Dendritic cell treated with granulocyte-macrophage colony-stimulating factor and Interleukin-4, amounts not matched to agents 40 ng/mL and 50 ng/mL, for 4 days (primary cell): ENCODE data around the gene MTHFR.

Experiments used
- H3K27ac Mint-ChIP-seq: one replicate; pipeline ENCODE4 v1.8.0; 2022; ENCODE audit warnings: mild to moderate bottlenecking, mixed read lengths
- H3K27me3 Mint-ChIP-seq: one replicate; pipeline ENCODE4 v1.8.0; 2022; ENCODE audit warnings: mild to moderate bottlenecking, mixed read lengths
- H3K36me3 Mint-ChIP-seq: one replicate; pipeline ENCODE4 v1.8.0; 2022; ENCODE audit warnings: low read depth, mixed read lengths
- H3K4me1 Mint-ChIP-seq: one replicate; pipeline ENCODE4 v1.8.0; 2022; ENCODE audit warnings: low read depth, mixed read lengths
- H3K4me3 Mint-ChIP-seq: one replicate; pipeline ENCODE4 v1.8.0; 2022; ENCODE audit warnings: mild to moderate bottlenecking, moderate library complexity, mixed read lengths
- H3K9me3 Mint-ChIP-seq: one replicate; pipeline ENCODE4 v1.8.0; 2022; ENCODE audit warnings: mixed read lengths
- intact Hi-C: fragments of 100-400 bp; cut with micrococcal nuclease; formaldehyde crosslinking; loops from one replicate; pipeline ENCODE4 v1.15.0; 2022

Gene MTHFR

DNA sequence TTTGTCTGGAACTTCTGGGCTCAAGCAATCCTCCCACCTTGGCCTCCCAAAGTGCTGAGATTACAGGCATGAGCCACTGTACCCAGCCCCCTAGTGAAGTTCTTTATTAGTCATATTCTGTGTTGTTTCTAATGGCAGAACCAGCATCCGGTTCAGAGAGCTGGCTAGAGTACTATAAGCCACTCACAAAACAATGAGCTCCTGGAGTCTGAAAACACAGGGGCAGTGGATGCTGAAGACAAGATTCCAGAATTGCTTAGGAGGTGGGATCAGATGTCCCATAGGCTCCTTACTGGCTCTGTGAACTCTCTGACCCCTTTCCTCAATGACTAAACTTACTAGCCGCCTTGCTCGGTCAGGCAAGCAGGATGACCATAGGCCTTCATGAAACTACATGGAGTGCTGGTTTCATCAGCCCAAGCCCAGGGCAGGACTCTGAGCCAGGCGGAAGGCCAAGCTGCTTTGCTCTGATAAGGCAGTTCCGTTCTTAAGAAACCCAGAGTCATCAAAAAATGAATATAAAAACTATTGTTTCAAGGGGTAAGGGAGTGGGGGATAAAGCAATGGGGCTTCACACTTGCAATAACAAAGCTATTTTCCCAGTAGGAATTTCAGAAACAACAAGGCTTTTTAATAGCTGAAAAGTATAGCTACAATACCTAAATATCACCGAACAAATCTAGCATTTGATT, 8.1 kb downstream of the MTHFR start:
- no peak overlapping the region for H3K4me3 Mint-ChIP-seq
- no peaks in the 10 kb centered on the region for H3K9me3 Mint-ChIP-seq
- intact Hi-C loops: no loop called here
- H3K36me3 Mint-ChIP-seq: peaks cover 97% of the 10 kb centered on the region
- H3K27me3 Mint-ChIP-seq: no peaks in the 10 kb centered on the region
- no peak overlapping the region for H3K27ac Mint-ChIP-seq
- peaks cover 41% of the 10 kb centered on the region for H3K4me1 Mint-ChIP-seq

DNA sequence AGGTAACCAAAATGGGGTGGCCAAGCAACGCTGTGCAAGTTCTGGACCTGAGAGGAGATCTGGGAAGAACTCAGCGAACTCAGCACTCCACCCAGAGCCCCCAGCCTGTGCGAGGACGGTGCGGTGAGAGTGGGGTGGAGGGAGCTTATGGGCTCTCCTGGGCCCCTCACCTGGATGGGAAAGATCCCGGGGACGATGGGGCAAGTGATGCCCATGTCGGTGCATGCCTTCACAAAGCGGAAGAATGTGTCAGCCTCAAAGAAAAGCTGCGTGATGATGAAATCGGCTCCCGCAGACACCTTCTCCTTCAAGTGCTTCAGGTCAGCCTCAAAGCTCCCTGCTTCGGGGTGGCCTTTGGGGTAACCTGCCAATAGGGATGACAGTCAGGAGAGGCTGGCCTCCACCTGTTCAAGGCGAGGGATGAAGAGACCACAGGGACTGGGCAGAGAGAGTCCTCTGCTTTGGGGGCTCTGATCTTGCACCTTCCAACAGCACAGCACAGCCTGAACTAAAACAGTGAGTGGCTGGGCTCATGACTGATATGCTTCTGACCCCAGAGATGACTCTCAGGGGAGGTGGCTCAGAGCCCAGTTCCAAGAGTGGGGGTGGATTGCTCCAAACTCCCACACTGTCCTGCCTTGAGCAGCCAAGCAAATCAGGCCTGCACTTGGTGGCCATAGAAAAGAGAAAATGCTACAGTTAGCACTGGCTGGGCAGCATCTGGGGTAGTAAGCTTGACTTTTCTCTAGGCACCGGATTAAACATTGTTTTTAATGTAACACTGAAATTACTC, 9.5 kb downstream of the MTHFR start:
- Mint-ChIP-seq H3K27me3 (no peaks in the 10 kb centered on the region), H3K27ac (no peak overlapping the region), H3K9me3 (no peaks in the 10 kb centered on the region), H3K4me3 (no peak overlapping the region), H3K4me1 (peaks cover 45% of the 10 kb centered on the region), H3K36me3 (peaks cover 97% of the 10 kb centered on the region)
- intact Hi-C loops: no loop called here

DNA sequence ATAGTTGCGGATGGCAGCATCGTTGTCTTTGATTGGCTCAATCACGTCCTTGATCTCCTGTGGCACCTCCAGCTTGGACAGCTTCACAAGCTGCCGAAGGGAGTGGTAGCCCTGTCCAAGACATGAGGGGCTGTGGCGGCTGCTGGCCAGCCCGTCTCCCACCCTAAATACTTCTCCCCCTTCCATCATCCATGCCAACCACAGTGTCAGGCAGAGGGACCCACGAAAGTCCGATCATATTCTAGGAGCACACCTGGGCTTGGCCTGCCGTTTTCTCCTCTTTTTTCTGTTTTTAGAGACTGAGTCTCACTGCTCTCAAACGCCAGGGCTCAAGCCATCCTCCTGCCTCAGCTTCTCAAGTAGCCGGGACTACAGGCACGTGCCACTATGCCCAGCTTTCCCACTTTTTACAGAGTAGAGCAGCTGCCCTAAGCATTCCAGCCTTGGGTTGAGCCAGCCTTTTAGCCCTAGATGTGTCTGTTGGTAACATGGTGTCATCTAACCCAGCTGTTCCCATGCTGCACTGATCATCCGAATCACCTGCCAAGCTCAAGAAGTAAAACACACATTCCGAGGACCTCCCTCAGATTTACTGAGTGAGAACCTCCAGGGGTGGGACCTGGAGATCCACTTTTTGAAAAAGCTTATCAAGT, 10.4 kb downstream of the MTHFR start:
- H3K27ac Mint-ChIP-seq: no peak overlapping the region

DNA sequence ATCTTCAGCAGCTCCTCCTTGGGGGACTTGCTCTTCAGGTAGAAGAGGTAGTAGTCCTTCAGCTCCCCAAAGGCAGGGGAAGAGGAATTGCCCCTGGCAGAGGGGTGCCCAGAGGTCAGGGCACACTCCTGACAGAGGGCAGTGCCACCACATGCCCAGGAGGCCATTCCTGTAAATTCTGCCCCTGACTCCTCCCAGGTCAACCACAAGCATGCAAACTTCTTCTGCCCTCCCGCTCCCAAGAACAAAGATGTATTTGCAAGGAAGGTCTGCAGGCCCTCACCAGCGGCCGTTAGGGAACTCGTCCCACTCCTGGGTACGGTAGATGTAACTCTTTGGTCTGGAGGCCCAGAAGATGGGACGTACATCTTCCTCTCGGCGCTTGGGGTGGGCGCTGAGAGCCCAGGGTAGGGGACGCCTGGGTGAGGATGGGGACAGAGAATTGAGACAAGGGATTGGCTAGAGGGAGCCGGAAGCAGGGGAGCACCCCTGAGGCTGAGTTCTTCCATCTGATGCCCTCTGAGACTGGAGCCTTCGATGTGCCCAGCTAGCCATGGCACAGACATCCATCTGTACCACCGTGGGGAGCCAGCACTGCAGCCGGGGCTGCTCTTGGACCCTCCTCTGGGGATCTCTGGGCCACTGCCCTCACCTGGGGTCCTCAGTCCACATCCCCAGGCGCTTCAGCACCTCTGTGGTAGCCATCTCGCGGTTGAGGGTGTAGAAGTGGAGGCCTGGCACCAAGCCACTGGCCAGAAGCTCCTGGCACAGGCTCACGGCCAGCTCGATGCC, 11.1 kb downstream of the MTHFR start:
- Mint-ChIP-seq H3K27ac (peak overlapping the region; percentile 90), H3K36me3 (peaks cover 96% of the 10 kb centered on the region), H3K27me3 (no peaks in the 10 kb centered on the region), H3K4me3 (no peak overlapping the region), H3K9me3 (no peaks in the 10 kb centered on the region), H3K4me1 (peaks cover 46% of the 10 kb centered on the region)
- intact Hi-C loops: loop anchor here (5.0 kb wide), 1 partner anchor 113 kb away; no protein-coding TSS in a partner anchor

More for the DNA sequence above, 10.4 kb downstream of the MTHFR start:
- H3K4me3 Mint-ChIP-seq: no peak overlapping the region
- no peaks in the 10 kb centered on the region for H3K9me3 Mint-ChIP-seq
- peaks cover 45% of the 10 kb centered on the region for H3K4me1 Mint-ChIP-seq
- H3K27me3 Mint-ChIP-seq: no peaks in the 10 kb centered on the region
- H3K36me3 Mint-ChIP-seq: peaks cover 96% of the 10 kb centered on the region
- intact Hi-C loops: no loop called here

DNA sequence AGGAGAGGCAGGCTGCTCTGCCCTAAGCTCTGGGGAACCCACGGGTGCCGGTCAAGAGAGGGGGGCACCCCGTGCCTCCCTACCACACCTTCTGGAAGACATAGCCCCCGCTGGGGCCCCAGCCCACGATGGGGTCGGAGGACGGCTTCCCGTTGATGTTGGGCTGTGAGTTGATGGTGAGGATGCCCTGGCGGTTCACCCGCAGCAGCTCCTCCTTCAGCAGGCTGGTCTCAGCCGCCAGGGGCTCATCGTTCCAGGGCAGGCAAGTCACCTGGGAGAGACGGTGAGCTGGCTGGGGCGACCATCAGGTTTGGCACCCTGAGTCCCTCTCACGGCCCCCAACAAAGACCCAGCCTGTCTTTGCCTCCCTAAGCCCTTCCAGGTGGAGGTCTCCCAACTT, 11.9 kb downstream of the MTHFR start:
- intact Hi-C loops: loop anchor here (5.0 kb wide), 1 partner anchor 113 kb away; no protein-coding TSS in a partner anchor

DNA sequence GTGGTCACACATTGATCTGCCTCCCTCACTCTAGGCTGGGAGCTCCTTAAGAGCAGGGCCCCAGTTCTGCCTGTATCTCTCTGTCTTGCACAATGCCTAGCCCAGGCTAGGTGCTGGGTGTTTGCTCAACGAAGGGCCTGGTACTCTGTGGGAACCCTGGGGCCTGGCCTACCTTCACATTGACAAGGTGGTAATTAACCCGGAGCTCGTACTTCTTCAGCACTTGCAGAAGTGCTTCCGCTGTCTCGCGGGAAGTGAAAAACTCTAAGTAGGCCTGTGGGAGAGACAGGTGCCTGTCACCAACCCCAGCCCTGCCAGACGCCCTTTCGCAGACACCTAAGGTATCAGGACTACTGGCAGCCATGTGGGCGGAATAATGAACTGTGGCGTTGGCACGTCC, 13.7 kb downstream of the MTHFR start:
- no peak overlapping the region for H3K4me3 Mint-ChIP-seq
- H3K27me3 Mint-ChIP-seq: peaks cover 1% of the 10 kb centered on the region
- H3K36me3 Mint-ChIP-seq: peaks cover 92% of the 10 kb centered on the region
- H3K4me1 Mint-ChIP-seq: peaks cover 62% of the 10 kb centered on the region
- H3K9me3 Mint-ChIP-seq: no peaks in the 10 kb centered on the region
- H3K27ac Mint-ChIP-seq: peak overlapping the region; percentile 90
- intact Hi-C loops: loop anchor here (5.0 kb wide), 1 partner anchor 115 kb away; no protein-coding TSS in a partner anchor

More for the DNA sequence above, 11.9 kb downstream of the MTHFR start:
- Mint-ChIP-seq H3K4me1 (peaks cover 48% of the 10 kb centered on the region), H3K9me3 (no peaks in the 10 kb centered on the region), H3K36me3 (peaks cover 96% of the 10 kb centered on the region), H3K27me3 (no peaks in the 10 kb centered on the region), H3K27ac (peak overlapping the region; percentile 90), H3K4me3 (no peak overlapping the region)

DNA sequence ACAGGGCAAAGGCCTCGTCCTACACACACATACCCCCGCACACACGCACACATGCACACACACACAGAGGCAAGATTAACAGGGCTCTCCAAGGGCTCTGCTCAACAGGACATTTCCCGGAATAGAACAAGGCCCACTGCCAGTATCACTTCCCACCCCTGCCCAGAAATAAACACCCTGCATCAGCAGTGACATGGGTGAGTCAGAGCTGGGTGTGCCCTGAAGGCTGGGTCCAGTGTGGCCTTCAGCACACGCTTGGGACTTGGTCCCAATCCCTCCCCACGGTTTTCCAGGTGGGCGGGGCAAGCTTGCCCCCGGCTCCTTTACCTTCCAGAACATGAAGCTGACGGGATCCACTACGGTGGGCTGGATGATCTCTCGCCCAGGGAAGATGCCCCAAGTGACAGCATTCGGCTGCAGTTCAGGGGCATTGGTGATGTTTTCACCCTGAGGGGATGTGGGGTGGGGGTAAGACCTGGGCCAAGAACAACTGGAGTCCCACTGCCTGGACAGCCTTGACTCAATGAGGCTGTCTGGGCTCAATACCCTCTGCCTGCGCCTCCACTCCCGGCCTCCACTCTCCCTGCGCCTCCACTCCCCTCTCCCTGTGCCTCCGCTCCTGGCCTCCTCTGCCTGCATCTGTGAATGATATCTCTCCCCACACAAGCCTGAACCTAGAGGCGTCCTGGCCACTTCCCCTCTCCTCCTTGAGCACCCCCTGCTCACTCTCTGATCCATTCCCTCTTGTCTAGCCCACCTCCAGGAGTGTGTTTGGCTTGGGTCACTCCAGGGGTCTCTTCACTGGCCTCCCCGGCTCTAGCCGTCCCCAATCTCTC, 14.7 kb downstream of the MTHFR start:
- Mint-ChIP-seq H3K36me3 (peaks cover 82% of the 10 kb centered on the region), H3K9me3 (no peaks in the 10 kb centered on the region), H3K27ac (peak overlapping the region; percentile 90), H3K4me1 (peaks cover 66% of the 10 kb centered on the region), H3K4me3 (no peak overlapping the region), H3K27me3 (peaks cover 1% of the 10 kb centered on the region)
- intact Hi-C loops: loop anchor here (1.0 to 5.0 kb wide), 2 partner anchors 12 to 116 kb away; no protein-coding TSS in a partner anchor

DNA sequence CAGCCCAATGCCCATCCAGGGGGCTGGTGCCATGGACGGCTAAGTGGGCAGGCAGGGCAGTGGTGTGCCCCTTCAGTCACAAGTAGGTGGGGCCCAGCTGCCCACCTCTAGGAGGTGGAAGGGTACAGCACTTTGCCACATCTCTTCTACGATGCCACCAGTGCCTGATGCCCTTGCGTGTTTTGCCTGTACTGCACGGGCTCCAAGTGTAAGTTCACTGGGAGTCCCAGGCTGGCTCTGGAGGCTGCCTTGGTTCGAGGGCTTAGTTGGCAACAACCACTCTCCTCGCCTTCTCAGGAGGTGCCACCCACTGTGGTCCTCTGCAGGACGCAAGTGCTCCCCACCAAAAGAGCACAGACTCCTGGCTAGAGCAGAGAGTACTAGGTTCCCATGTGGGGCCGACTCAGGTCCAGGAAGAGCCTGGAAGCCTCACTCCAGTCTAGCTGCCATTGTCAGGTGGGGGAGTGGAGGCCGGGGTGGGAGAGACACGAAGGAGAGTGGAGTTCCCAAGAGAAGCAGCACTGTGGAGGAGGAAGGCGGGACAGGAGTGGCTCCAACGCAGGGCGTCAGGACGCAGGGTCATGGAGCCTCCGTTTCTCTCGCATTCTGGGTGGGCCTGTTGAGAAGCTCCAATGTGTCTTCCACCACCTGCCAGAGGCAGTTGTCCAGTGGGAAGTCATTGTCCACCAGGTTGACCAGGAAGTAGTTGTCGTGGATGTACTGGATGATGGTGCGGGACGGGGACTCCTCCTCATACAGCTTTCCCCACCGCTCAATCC, 15.5 kb downstream of the MTHFR start:
- intact Hi-C loops: loop anchor here (5.0 kb wide), 1 partner anchor 117 kb away; no protein-coding TSS in a partner anchor
- Mint-ChIP-seq H3K36me3 (peaks cover 74% of the 10 kb centered on the region), H3K9me3 (no peaks in the 10 kb centered on the region), H3K27me3 (peaks cover 3% of the 10 kb centered on the region), H3K4me3 (no peak overlapping the region), H3K4me1 (peaks cover 72% of the 10 kb centered on the region), H3K27ac (peak overlapping the region; percentile 90)

DNA sequence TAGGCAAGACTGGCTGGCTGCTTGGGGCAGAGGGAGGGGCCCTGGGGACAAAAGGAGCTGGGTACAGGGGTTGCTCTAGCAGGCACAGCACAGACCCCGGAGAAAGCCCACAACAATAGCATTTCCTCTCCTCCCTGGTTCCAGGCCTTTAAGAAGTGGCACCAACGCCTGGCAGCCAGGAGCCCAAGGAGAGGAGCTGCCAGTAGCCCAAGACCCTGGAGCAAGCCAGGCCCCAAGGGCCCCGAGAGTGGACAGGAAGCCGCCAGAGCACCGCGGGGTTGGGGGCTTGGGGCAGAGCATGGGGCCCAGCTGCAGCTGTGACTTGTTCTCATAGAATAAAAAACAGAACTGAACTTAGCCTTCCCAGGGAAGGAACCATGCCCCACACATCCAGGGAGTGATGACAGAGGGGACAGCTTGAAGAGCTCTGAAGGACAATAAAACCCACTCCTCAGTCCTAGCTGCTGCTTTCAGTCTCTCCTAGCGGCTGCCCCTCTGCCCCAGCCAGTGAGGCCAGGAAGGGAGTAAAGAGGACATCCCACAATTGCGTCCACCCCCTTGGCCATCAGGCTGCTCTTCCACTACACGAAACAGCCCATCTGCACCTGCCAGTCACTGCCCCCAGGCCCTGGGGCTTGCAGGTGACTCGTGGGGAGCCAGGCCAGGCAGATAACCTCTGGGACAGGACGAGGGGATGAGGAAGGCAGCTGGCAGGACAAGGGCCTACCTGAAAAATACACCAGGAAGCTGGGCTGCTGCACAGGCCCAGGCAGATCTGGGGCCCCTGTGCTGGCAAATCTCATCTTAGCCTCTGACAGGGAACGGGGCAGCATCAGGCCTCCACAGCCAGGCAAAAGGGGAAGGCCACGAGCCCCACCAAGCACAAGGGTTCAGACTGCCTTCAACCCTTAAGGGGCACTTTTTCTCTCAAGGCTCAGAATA, 16.4 kb downstream of the MTHFR start:
- Mint-ChIP-seq H3K27ac (peak overlapping the region; percentile 90), H3K27me3 (peaks cover 4% of the 10 kb centered on the region), H3K36me3 (peaks cover 65% of the 10 kb centered on the region), H3K9me3 (no peaks in the 10 kb centered on the region), H3K4me1 (peaks cover 76% of the 10 kb centered on the region), H3K4me3 (no peak overlapping the region)
- intact Hi-C loops: loop anchor here (5.0 kb wide), 1 partner anchor 118 kb away; no protein-coding TSS in a partner anchor

DNA sequence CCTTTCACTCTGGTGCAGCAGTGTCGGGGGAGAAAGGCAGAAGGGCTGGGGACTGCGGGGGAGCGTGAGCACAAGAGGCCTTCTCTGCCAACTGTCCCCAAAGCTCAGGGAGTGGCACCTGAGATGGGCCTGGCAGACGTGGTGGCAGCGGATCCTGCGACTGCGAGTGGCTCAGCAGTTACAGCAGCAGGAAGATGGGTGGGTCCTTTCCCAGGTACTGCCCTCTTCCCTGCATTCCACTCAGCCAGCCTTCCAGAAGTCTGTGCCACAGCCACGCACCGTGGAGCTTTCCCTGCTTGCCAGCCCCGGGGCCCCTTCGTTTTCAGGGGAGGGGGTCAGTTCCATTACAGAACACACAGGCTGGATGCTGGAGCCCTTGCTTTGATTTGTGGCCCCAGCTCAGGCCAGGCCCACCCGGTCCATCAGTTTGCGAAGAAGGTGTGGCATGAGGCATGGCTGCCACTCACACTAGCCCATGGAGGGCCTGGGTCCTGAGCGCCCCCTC, 17.2 kb downstream of the MTHFR start:
- no peaks in the 10 kb centered on the region for H3K9me3 Mint-ChIP-seq
- peaks cover 4% of the 10 kb centered on the region for H3K27me3 Mint-ChIP-seq
- peak overlapping the region; percentile 90 for H3K27ac Mint-ChIP-seq
- H3K36me3 Mint-ChIP-seq: peaks cover 57% of the 10 kb centered on the region
- intact Hi-C loops: no loop called here
- no peak overlapping the region for H3K4me3 Mint-ChIP-seq
- H3K4me1 Mint-ChIP-seq: peaks cover 73% of the 10 kb centered on the region

DNA sequence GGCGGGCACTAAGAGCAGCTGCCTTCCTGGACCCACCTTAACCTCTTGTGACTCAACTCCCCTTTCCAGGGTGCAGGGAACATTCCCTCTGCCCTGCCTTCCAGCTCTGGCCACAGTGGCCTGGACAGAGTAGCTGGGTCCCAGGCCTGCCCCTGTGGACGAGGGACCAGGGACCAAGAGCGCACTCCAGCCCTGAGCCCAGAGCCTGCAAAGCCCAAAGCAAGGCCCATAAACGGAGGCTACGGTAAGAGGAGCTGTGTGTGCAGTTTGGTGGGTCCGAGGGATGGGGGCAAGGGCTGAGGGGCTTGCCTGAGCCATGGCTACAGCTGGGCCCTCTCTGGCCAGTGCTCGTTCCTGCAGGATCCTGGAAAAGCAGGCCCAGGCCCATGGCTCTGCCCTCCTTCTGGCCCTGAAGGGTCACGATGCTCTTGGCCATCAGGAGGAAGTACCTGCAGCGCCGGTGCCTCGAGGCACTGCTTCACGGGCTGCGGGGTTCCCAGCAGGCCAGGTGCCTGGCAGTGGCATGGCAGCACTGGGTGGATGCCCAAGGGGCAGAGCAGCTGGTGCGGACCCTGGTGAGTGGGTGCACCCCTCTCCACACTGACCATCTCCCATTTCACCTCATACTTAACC, 17.8 kb downstream of the MTHFR start:
- Mint-ChIP-seq H3K36me3 (peaks cover 50% of the 10 kb centered on the region), H3K4me1 (peaks cover 73% of the 10 kb centered on the region), H3K9me3 (no peaks in the 10 kb centered on the region), H3K27me3 (peaks cover 4% of the 10 kb centered on the region), H3K27ac (peak overlapping the region; percentile 90), H3K4me3 (no peak overlapping the region)
- intact Hi-C loops: no loop called here
